H1 (cell line): ENCODE results near the gene YAF2. TPM values are rescaled to one million over a fixed set of nuclear protein-coding genes. Genes with fewer than 3 reads are reported as not detected.
A peak's percentile ranks its signal among the peaks of the same experiment; 100 is the strongest.

Experiments used
- ASH2L ChIP-seq: fragments of 200-600, 300-600 bp; sonication (generic); IDR thresholded peaks from one replicate; pipeline ENCODE4 v1.7.1; 2017; ENCODE audit warnings: low read length
- BCL11A ChIP-seq, 2 experiments: IDR thresholded peaks; one replicate each; pipeline ENCODE4 v1.6.1; 2011; ENCODE audit warnings: low read depth in 2 of 2, low read length in 2 of 2, mild to moderate bottlenecking in 2 of 2
- GTF2F1 ChIP-seq: IDR thresholded peaks from 2 replicates; pipeline ENCODE4 v1.6.1; 2012; ENCODE audit warnings: low read depth, low read length, improper control_type of control experiment, borderline replicate concordance
- HDAC6 ChIP-seq: IDR thresholded peaks from one replicate; pipeline ENCODE4 v1.7.1; 2012; ENCODE audit warnings: low read depth, mild to moderate bottlenecking, inconsistent platforms, low read length, moderate library complexity
- JUN ChIP-seq: IDR thresholded peaks from 2 replicates; pipeline ENCODE4 v1.6.1; 2011; ENCODE audit warnings: low read depth, mild to moderate bottlenecking, improper control_type of control experiment, low read length
- NANOG ChIP-seq: IDR thresholded peaks from 2 replicates; pipeline ENCODE4 v1.6.1; 2011; ENCODE audit warnings: low read length, low read depth, mild to moderate bottlenecking, inconsistent platforms; ENCODE audit not compliant: insufficient read depth, poor library complexity, severe bottlenecking
- POLR2A ChIP-seq, 2 experiments: IDR thresholded peaks; 1 replicate in 1 of 2; 2 replicates in 1 of 2; pipeline ENCODE4 v1.6.1; 2011; ENCODE audit warnings: low read depth in 2 of 2, low read length in 2 of 2, mild to moderate bottlenecking in 2 of 2; ENCODE audit errors: control extremely low read depth in 1 of 2
- polyA plus RNA-seq, 7 experiments: library from polyadenylated mRNA; depleted of rRNA in 3 of 7; stranded (reverse) in 5 of 7; unstranded in 2 of 7; fragments of >200 nt in 5 of 7; fragments of 200-250 nt in 2 of 7; gene quantifications; 1 replicate in 5 of 7; 2 replicates in 1 of 7; 4 replicates in 1 of 7; pipeline versions ENCODE4 v1.2.1 to v1.2.3, GENCODE V29; 2011 to 2013; ENCODE audit warnings: missing spikeins in 2 of 7, mixed read lengths in 2 of 7
- total RNA-seq: library from RNA; stranded (reverse); fragmentation: NEBNext Ultra II Directional; extraction: Animal tissue kit (Norgen Biotek cat#: 25700); gene quantifications from 2 replicates; pipeline ENCODE4 v1.2.1, GENCODE V29; 2021
- TF ChIP-seq, protein P1 (sequence below), 3 experiments: IDR thresholded peaks; 1 replicate in 2 of 3; 2 replicates in 1 of 3; pipeline versions ENCODE4 v1.5.1 to v1.6.1; 2011; ENCODE audit warnings: low read length in 3 of 3, mild to moderate bottlenecking in 3 of 3, inconsistent platforms in 2 of 3, low read depth in 1 of 3, moderate library complexity in 1 of 3; ENCODE audit not compliant: insufficient read depth in 1 of 3; ENCODE audit errors: control extremely low read depth in 1 of 3
- TF ChIP-seq, protein P2 (sequence below): IDR thresholded peaks from 2 replicates; pipeline ENCODE4 v1.6.1; 2011; ENCODE audit warnings: low read length, improper control_type of control experiment
- TF ChIP-seq, protein P3 (sequence below): IDR thresholded peaks from 2 replicates; pipeline ENCODE4 v1.6.1; 2012; ENCODE audit warnings: inconsistent platforms
- TF ChIP-seq, protein P4 (sequence below): IDR thresholded peaks from 2 replicates; pipeline ENCODE4 v1.6.1; 2012; ENCODE audit warnings: low read length, inconsistent platforms

Gene YAF2
- total and polyA plus RNA-seq, 2 of the 8 experiments (the other 6 are each of a cell fraction or from before 2014, with no cell fraction given), result 0.50 to 2.2 TPM

DNA sequence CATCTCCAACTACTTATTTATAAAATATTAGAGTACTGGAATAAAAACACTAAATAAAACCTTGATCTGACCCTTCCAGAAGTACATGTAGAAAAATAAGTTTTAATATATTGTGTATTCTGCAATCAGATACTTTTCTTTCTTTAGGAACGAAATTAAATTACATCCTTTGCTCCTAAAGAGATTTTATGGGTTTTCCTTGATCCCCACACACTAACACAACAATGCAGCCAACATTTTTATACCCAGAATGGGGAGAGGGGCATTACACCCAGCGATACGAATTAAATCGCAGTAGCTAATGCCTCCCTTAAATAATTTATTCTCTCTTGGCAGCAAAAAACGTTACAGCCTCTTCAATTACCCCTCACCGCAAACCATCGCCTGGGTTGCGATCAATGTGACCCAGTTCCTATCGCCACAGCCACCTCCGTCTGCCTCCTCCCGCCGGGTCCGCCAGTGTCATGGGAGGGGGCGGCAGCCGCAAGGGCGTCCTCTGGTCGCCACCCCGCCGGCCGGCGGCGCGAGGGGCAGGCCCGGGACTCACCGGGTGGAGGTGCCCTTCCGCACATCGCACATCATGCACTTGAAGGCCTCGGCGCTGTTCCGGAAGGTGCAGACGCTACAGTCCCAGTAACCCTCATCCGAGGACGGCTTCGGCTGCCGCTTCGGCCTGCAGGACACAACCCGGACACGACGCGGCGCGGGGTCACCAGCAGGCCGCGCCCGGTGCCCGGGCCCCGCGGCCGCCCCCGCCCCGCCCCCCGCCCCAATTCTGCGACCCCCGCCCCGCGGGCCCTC lies 796 bp downstream of the YAF2 start (continued):
- TF ChIP-seq, protein P1, sequence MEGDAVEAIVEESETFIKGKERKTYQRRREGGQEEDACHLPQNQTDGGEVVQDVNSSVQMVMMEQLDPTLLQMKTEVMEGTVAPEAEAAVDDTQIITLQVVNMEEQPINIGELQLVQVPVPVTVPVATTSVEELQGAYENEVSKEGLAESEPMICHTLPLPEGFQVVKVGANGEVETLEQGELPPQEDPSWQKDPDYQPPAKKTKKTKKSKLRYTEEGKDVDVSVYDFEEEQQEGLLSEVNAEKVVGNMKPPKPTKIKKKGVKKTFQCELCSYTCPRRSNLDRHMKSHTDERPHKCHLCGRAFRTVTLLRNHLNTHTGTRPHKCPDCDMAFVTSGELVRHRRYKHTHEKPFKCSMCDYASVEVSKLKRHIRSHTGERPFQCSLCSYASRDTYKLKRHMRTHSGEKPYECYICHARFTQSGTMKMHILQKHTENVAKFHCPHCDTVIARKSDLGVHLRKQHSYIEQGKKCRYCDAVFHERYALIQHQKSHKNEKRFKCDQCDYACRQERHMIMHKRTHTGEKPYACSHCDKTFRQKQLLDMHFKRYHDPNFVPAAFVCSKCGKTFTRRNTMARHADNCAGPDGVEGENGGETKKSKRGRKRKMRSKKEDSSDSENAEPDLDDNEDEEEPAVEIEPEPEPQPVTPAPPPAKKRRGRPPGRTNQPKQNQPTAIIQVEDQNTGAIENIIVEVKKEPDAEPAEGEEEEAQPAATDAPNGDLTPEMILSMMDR (IDR thresholded peaks at IDR 0.05; ENCODE audit: control extremely low read depth in 1 of 3, insufficient read depth in 1 of 3, low read depth in 1 of 3, low read length in 3 of 3), result peak; percentile 58 to 64 (median 62)
- no peak for TF ChIP-seq BCL11A (IDR thresholded peaks at IDR 0.05; ENCODE audit: low read depth in 2 of 2, low read length in 2 of 2)
- TF ChIP-seq GTF2F1, result no peak
- no peak for TF ChIP-seq JUN
- TF ChIP-seq, protein P2, sequence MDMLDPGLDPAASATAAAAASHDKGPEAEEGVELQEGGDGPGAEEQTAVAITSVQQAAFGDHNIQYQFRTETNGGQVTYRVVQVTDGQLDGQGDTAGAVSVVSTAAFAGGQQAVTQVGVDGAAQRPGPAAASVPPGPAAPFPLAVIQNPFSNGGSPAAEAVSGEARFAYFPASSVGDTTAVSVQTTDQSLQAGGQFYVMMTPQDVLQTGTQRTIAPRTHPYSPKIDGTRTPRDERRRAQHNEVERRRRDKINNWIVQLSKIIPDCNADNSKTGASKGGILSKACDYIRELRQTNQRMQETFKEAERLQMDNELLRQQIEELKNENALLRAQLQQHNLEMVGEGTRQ, result no peak
- TF ChIP-seq, protein P3, sequence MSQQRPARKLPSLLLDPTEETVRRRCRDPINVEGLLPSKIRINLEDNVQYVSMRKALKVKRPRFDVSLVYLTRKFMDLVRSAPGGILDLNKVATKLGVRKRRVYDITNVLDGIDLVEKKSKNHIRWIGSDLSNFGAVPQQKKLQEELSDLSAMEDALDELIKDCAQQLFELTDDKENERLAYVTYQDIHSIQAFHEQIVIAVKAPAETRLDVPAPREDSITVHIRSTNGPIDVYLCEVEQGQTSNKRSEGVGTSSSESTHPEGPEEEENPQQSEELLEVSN, result peak; percentile 52
- no peak for TF ChIP-seq POLR2A (IDR thresholded peaks at IDR 0.05; ENCODE audit: control extremely low read depth in 1 of 2, low read depth in 2 of 2, low read length in 2 of 2)
- TF ChIP-seq NANOG, result no peak
- no peak for TF ChIP-seq HDAC6
- TF ChIP-seq, protein P4, sequence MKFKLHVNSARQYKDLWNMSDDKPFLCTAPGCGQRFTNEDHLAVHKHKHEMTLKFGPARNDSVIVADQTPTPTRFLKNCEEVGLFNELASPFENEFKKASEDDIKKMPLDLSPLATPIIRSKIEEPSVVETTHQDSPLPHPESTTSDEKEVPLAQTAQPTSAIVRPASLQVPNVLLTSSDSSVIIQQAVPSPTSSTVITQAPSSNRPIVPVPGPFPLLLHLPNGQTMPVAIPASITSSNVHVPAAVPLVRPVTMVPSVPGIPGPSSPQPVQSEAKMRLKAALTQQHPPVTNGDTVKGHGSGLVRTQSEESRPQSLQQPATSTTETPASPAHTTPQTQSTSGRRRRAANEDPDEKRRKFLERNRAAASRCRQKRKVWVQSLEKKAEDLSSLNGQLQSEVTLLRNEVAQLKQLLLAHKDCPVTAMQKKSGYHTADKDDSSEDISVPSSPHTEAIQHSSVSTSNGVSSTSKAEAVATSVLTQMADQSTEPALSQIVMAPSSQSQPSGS, result no peak
- TF ChIP-seq ASH2L, result peak; percentile 46
